Upper lobe of left lung (tissue), 4 donors: Measurements from ENCODE around the gene ADNP.

Source experiments
- EP300 ChIP-seq, 4 donors: sonication (generic); formaldehyde crosslinking; IDR thresholded peaks; one replicate each; pipeline ENCODE4 v1.5.1; 2017; ENCODE audit warnings: antibody characterized with exemption in 4 of 4, control low read depth in 2 of 4
- POLR2A ChIP-seq, 4 donors: fragments of 450-650 bp; IDR thresholded peaks; one replicate each; pipeline ENCODE4 v1.5.1; 2016 to 2017; ENCODE audit warnings: antibody characterized with exemption in 4 of 4, mild to moderate bottlenecking in 2 of 4
- TF ChIP-seq, protein P1 (sequence below), 6 experiments: fragments of 450-650 bp in 4 of 6; fragments of 200-600 bp in 2 of 6; sonication (generic) in 2 of 6; IDR thresholded peaks; one replicate each; pipeline ENCODE4 v1.5.1; 2016 to 2019; ENCODE audit warnings: antibody characterized with exemption in 6 of 6

DNA sequence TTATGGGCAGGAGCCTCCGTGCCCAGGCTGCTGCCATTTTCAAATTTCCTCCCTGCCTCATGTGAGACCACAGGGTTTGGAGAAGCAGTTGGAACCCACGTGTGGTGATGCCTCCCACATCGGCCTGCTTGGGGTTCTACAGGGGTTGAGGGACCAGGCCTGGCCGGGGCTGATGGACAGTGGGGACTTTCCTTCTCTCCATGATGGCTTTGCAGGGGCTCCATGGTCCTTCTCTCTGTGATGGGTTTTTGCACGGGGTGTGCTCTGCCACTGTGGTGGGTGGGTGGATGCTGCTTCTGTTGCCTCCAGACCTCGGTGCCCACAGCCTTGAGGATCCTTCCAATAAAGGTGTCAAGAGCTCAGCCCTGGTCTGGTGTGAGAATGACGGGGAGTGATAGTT is 54.4 kb downstream of the ADNP start:
- TF ChIP-seq POLR2A (IDR thresholded peaks at IDR 0.05) (no peak), EP300 (IDR thresholded peaks at IDR 0.05) (no peak)
- TF ChIP-seq, protein P1, sequence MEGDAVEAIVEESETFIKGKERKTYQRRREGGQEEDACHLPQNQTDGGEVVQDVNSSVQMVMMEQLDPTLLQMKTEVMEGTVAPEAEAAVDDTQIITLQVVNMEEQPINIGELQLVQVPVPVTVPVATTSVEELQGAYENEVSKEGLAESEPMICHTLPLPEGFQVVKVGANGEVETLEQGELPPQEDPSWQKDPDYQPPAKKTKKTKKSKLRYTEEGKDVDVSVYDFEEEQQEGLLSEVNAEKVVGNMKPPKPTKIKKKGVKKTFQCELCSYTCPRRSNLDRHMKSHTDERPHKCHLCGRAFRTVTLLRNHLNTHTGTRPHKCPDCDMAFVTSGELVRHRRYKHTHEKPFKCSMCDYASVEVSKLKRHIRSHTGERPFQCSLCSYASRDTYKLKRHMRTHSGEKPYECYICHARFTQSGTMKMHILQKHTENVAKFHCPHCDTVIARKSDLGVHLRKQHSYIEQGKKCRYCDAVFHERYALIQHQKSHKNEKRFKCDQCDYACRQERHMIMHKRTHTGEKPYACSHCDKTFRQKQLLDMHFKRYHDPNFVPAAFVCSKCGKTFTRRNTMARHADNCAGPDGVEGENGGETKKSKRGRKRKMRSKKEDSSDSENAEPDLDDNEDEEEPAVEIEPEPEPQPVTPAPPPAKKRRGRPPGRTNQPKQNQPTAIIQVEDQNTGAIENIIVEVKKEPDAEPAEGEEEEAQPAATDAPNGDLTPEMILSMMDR (IDR thresholded peaks at IDR 0.05): no peak
